ENCODE data around the gene SPAG9.

DNA sequence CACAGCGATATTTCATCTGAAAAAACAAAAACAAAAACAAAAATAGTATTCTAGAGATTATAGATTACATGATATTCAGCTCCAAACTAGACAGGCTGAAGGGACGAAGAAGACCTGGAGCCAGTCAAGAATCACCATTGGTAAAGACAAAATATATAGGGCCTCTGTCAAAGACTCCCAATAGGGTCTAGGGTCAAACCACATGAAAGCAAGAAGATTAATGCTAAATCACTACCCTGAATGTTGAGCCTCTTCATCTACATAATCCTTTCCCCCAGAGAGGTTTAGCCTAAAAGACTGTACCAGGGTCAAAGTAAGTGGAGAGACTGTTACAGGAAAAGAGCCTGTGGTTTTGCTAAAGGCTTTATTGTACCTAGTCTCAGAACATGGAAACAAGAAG is 21.9 kb upstream of the SPAG9 start:
- TF ChIP-seq EZH2 (IDR thresholded peaks at IDR 0.05; ENCODE audit: low read length, unreplicated experiment), result no peak
- TF ChIP-seq, protein P1, sequence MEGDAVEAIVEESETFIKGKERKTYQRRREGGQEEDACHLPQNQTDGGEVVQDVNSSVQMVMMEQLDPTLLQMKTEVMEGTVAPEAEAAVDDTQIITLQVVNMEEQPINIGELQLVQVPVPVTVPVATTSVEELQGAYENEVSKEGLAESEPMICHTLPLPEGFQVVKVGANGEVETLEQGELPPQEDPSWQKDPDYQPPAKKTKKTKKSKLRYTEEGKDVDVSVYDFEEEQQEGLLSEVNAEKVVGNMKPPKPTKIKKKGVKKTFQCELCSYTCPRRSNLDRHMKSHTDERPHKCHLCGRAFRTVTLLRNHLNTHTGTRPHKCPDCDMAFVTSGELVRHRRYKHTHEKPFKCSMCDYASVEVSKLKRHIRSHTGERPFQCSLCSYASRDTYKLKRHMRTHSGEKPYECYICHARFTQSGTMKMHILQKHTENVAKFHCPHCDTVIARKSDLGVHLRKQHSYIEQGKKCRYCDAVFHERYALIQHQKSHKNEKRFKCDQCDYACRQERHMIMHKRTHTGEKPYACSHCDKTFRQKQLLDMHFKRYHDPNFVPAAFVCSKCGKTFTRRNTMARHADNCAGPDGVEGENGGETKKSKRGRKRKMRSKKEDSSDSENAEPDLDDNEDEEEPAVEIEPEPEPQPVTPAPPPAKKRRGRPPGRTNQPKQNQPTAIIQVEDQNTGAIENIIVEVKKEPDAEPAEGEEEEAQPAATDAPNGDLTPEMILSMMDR (conservative IDR thresholded peaks at IDR 0.05; ENCODE audit: low read depth, low read length), result no peak
